HCT116 (cell line): Measurements from ENCODE around the gene SKA1.

Source experiments
- EZH2 ChIP-seq: fragments of 200-600 bp; sonication (generic); IDR thresholded peaks from 2 replicates; pipeline ENCODE4 v1.6.1; 2017; ENCODE audit warnings: antibody characterized with exemption, mixed run types
- POLR2A ChIP-seq: IDR thresholded peaks from 2 replicates; pipeline ENCODE4 v1.7.0; 2011; ENCODE audit warnings: borderline replicate concordance; ENCODE audit not compliant: insufficient read depth, insufficient read length; ENCODE audit errors: extremely low read depth
- POLR2AphosphoS5 ChIP-seq: IDR thresholded peaks from 2 replicates; pipeline ENCODE4 v1.6.1; 2011; ENCODE audit warnings: mild to moderate bottlenecking, low read depth, low read length, moderate library complexity
- TF ChIP-seq, protein P1 (sequence below): IDR thresholded peaks from 2 replicates; pipeline ENCODE4 v1.6.1; 2011; ENCODE audit warnings: mild to moderate bottlenecking, low read length, moderate library complexity; ENCODE audit not compliant: insufficient replicate concordance; ENCODE audit errors: extremely low read depth

GRCh38 chr18:50409236-50409635, 34.4 kb downstream of the SKA1 start:
- TF ChIP-seq POLR2A (no peak), POLR2AphosphoS5 (no peak), EZH2 (no peak)
- TF ChIP-seq, protein P1, sequence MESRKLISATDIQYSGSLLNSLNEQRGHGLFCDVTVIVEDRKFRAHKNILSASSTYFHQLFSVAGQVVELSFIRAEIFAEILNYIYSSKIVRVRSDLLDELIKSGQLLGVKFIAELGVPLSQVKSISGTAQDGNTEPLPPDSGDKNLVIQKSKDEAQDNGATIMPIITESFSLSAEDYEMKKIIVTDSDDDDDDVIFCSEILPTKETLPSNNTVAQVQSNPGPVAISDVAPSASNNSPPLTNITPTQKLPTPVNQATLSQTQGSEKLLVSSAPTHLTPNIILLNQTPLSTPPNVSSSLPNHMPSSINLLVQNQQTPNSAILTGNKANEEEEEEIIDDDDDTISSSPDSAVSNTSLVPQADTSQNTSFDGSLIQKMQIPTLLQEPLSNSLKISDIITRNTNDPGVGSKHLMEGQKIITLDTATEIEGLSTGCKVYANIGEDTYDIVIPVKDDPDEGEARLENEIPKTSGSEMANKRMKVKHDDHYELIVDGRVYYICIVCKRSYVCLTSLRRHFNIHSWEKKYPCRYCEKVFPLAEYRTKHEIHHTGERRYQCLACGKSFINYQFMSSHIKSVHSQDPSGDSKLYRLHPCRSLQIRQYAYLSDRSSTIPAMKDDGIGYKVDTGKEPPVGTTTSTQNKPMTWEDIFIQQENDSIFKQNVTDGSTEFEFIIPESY = no peak
